ENCODE results near the gene EPN2. TPM values are rescaled to one million over a fixed set of nuclear protein-coding genes. Genes with fewer than 3 reads are reported as not detected.

EPN2 gene
- polyA plus RNA-seq, 1 donor (not counting 4 experiments of a cell fraction or from before 2014, with no cell fraction given): 30.2 TPM

- Histone ChIP-seq H3K27ac (ENCODE audit: control insufficient read depth, insufficient read depth, low read length) (no peak overlapping the region), H3K4me2 (ENCODE audit: control insufficient read depth, extremely low read depth, insufficient read depth, low read depth, low read length) (no peak overlapping the region), H3K27me3 (ENCODE audit: control insufficient read depth, extremely low read depth, insufficient read depth, low read length) (no peaks in the 10 kb centered on the region), H3K79me2 (ENCODE audit: control insufficient read depth, insufficient read depth, low read length) (no peaks in the 10 kb centered on the region), H3K4me1 (ENCODE audit: control insufficient read depth, extremely low read depth, insufficient read depth, low read length) (peaks cover 30% of the 10 kb centered on the region), H3K9ac (ENCODE audit: control insufficient read depth, extremely low read depth, insufficient read depth, low read length) (no peak overlapping the region), H4K20me1 (ENCODE audit: control insufficient read depth, extremely low read depth, insufficient read depth, low read length) (no peaks in the 10 kb centered on the region), H3K9me1 (ENCODE audit: control insufficient read depth, extremely low read depth, insufficient read depth, low read length) (peaks cover 4% of the 10 kb centered on the region), H2AFZ (ENCODE audit: control insufficient read depth, low read length) (no peak overlapping the region), H3K9me3 (ENCODE audit: control insufficient read depth, low read depth, low read length) (no peaks in the 10 kb centered on the region), H3K4me3 (ENCODE audit: control insufficient read depth in 2 of 3, extremely low read depth in 1 of 3, insufficient read depth in 2 of 3, low read depth in 1 of 3, low read length in 3 of 3) (no peak overlapping the region), H3K36me3 (ENCODE audit: control insufficient read depth in 2 of 2, extremely low read depth in 1 of 2, insufficient read depth in 2 of 2, low read length in 2 of 2) (peaks cover 15 to 38% of the 10 kb centered on the region in 2 experiments)
- TF ChIP-seq CTCF (optimal IDR thresholded peaks at IDR 0.05 in 1 of 3, IDR thresholded peaks at IDR 0.05 in 1 of 3, conservative IDR thresholded peaks at IDR 0.05 in 1 of 3; ENCODE audit: extremely low read depth in 1 of 3, insufficient read depth in 2 of 3, low read length in 3 of 3) (no peak), EZH2 (IDR thresholded peaks at IDR 0.05; ENCODE audit: low read length) (no peak)
- dilution Hi-C loops (cut with MboI; ENCODE audit: extremely low pct_ligation_motif_present, low sequenced_read_pairs): no loop called here
- DNase-seq (ENCODE audit: low read depth, low spot score) (no peak), FAIRE-seq (no peak)
These were observed 75.2 kb downstream of the EPN2 start for GRCh38 chr17:19312406-19312805.

DNA sequence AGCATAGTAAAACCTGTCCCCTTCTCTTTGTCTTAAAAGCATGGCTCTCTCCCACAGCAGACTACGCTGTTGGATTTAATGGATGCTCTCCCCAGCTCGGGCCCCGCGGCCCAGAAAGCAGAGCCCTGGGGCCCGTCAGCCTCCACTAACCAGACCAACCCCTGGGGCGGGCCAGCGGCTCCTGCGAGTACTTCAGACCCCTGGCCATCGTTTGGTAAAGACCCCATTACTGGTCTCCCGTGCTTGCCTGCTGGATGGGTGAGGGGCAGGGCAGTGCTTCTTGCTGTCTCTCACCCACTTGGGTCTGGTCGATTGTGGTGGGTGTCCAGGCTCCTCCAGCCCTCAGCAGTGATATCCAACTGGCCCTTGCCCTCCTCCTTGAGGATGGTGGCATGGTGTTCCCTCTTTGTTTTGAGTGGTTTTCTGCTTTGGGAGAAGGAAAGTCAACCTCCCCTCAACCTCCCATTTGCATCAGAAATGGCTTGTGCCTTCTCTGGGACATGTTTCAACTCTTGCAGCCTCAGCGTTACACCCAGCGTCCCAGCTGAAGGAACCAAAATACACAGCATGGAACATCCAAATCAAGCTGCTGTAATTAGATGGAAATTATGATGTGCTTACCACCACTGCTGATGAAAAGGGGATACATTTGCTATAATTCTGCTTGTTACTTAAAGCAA, 76.0 kb downstream of the EPN2 start:
- Histone ChIP-seq H3K9me3 (ENCODE audit: control insufficient read depth, low read depth, low read length) (no peaks in the 10 kb centered on the region), H3K79me2 (ENCODE audit: control insufficient read depth, insufficient read depth, low read length) (no peaks in the 10 kb centered on the region), H3K4me1 (ENCODE audit: control insufficient read depth, extremely low read depth, insufficient read depth, low read length) (peaks cover 30% of the 10 kb centered on the region), H4K20me1 (ENCODE audit: control insufficient read depth, extremely low read depth, insufficient read depth, low read length) (no peaks in the 10 kb centered on the region), H3K4me2 (ENCODE audit: control insufficient read depth, extremely low read depth, insufficient read depth, low read depth, low read length) (no peak overlapping the region), H3K4me3 (ENCODE audit: control insufficient read depth in 2 of 3, extremely low read depth in 1 of 3, insufficient read depth in 2 of 3, low read depth in 1 of 3, low read length in 3 of 3) (no peak overlapping the region), H2AFZ (ENCODE audit: control insufficient read depth, low read length) (no peak overlapping the region), H3K9ac (ENCODE audit: control insufficient read depth, extremely low read depth, insufficient read depth, low read length) (no peak overlapping the region), H3K27ac (ENCODE audit: control insufficient read depth, insufficient read depth, low read length) (peak overlapping the region; percentile 29), H3K36me3 (ENCODE audit: control insufficient read depth in 2 of 2, extremely low read depth in 1 of 2, insufficient read depth in 2 of 2, low read length in 2 of 2) (peaks cover 19 to 44% of the 10 kb centered on the region in 2 experiments), H3K9me1 (ENCODE audit: control insufficient read depth, extremely low read depth, insufficient read depth, low read length) (peaks cover 4% of the 10 kb centered on the region), H3K27me3 (ENCODE audit: control insufficient read depth, extremely low read depth, insufficient read depth, low read length) (no peaks in the 10 kb centered on the region)
- TF ChIP-seq EZH2 (IDR thresholded peaks at IDR 0.05; ENCODE audit: low read length): no peak
- dilution Hi-C loops (cut with MboI; ENCODE audit: extremely low pct_ligation_motif_present, low sequenced_read_pairs): no loop called here
- DNase-seq (ENCODE audit: low read depth, low spot score) (no peak), FAIRE-seq (no peak)

Data from keratinocyte (primary cell).